ENCODE measurements around the gene ALAS1. TPM values are rescaled to one million over a fixed set of nuclear protein-coding genes. Genes with fewer than 3 reads are reported as not detected.

Gene ALAS1
- total and polyA plus RNA-seq, 9 of the 15 experiments (the other 6 are each of a cell fraction or from before 2014, with no cell fraction given) = 21.4 to 49.5 (median 34.4) TPM

DNA sequence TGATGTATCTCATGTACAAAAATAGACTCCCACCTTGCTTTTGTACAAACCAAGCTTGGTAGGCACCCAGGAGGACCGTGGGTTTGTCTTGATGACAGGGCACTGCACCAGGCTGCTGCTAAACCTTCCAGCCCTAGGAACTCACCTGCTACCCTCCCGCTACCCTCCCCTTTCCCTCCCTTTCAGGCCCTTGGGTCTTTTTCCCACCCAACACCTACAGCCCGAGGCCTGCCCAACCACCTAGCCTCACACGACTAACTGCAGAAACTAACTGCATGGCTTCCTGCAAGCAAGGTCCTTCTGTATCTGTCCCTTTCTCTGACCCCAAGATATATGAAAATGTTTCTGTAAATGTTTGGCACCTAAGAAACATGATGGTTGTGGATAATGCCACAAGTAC is 58.7 kb downstream of the ALAS1 start (continued):
- TF ChIP-seq, protein P1, sequence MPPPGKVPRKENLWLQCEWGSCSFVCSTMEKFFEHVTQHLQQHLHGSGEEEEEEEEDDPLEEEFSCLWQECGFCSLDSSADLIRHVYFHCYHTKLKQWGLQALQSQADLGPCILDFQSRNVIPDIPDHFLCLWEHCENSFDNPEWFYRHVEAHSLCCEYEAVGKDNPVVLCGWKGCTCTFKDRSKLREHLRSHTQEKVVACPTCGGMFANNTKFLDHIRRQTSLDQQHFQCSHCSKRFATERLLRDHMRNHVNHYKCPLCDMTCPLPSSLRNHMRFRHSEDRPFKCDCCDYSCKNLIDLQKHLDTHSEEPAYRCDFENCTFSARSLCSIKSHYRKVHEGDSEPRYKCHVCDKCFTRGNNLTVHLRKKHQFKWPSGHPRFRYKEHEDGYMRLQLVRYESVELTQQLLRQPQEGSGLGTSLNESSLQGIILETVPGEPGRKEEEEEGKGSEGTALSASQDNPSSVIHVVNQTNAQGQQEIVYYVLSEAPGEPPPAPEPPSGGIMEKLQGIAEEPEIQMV (tag; conservative IDR thresholded peaks at IDR 0.05; ENCODE audit: low read depth) = no peak
- no peak for TF ChIP-seq TAF9B (IDR thresholded peaks at IDR 0.05; ENCODE audit: partially characterized antibody)
- no peak for TF ChIP-seq TEAD1 (CRISPR knock-in tag; IDR thresholded peaks at IDR 0.05)
- no peak for TF ChIP-seq BHLHE40 (IDR thresholded peaks at IDR 0.05; ENCODE audit: low read length)
- no peak for TF ChIP-seq ZNF124 (CRISPR knock-in tag; IDR thresholded peaks at IDR 0.05)
- no peak for TF ChIP-seq ZNF282 (CRISPR knock-in tag; IDR thresholded peaks at IDR 0.05)
- no peak for TF ChIP-seq HCFC1 (IDR thresholded peaks at IDR 0.05; ENCODE audit: low read depth, low read length)
- no peak for TF ChIP-seq MAFF (IDR thresholded peaks at IDR 0.05; ENCODE audit: low read length)
- no peak for TF ChIP-seq ZNF584 (CRISPR knock-in tag; IDR thresholded peaks at IDR 0.05; ENCODE audit: low read depth)
- TF ChIP-seq FIP1L1 (IDR thresholded peaks at IDR 0.05; ENCODE audit: low read depth, low read length, poor library complexity, severe bottlenecking) = no peak
- no peak for TF ChIP-seq MYNN (IDR thresholded peaks at IDR 0.05)
- no peak for TF ChIP-seq MYNN (CRISPR knock-in tag; IDR thresholded peaks at IDR 0.05)

- TF ChIP-seq ZNF24 (IDR thresholded peaks at IDR 0.05) (no peak), HNRNPL (IDR thresholded peaks at IDR 0.05; ENCODE audit: low read depth, low read length) (no peak), DIDO1 (tag; IDR thresholded peaks at IDR 0.05; ENCODE audit: low read depth) (no peak), SRSF3 (IDR thresholded peaks at IDR 0.05; ENCODE audit: insufficient read depth, low read length) (no peak), SOX6 (IDR thresholded peaks at IDR 0.05) (peak; percentile 52; the same call in 1 of the 2 replicates), FOSL1 (tag; conservative IDR thresholded peaks at IDR 0.05) (0 out of 2 replicates have a peak, but pooled peaks have one; percentile 23)
- Histone ChIP-seq H3K79me2 (ENCODE audit: control insufficient read depth, insufficient read depth, low read length) (peaks cover 14% of the 10 kb centered on the region; the same call in 2 of the 3 replicates), H2AFZ (ENCODE audit: low read depth, low read length) (no peak overlapping the region), H4K20me1 (replicated peaks; ENCODE audit: control insufficient read depth, insufficient read depth, low read length) (no peaks in the 10 kb centered on the region), H3K36me3 (ENCODE audit: control insufficient read depth, insufficient read depth, low read length) (peaks cover 99% of the 10 kb centered on the region), H3K9me3 (replicated peaks; ENCODE audit: control insufficient read depth, insufficient read depth, low read depth, low read length) (no peaks in the 10 kb centered on the region), H3K9ac (ENCODE audit: insufficient read depth in 1 of 2, low read depth in 2 of 2, low read length in 2 of 2) (no peak overlapping the region), H3K27ac (ENCODE audit: extremely low read depth, low read depth, low read length) (no peak overlapping the region), H3K4me3 (no peak overlapping the region), H3K27me3 (ENCODE audit: control insufficient read depth in 2 of 2, insufficient read depth in 2 of 2, low read length in 2 of 2) (no peaks in the 10 kb centered on the region), H3K4me2 (ENCODE audit: insufficient read depth, low read length) (no peak overlapping the region), H3K4me1 (replicated peaks in 1 of 2; ENCODE audit: control insufficient read depth in 2 of 2, insufficient read depth in 2 of 2, low read length in 2 of 2) (peaks cover 0 to 19% of the 10 kb centered on the region in 2 experiments; a peak in 4 of 5 replicates), H3K9me1 (ENCODE audit: control insufficient read depth, insufficient read depth, low read length) (no peaks in the 10 kb centered on the region)
- intact Hi-C loops (cut with micrococcal nuclease) (no loop called here), in situ Hi-C loops (cut with MboI) (no loop called here)
- BruUV-seq (replicated peaks) = no TSS peak
- ATAC-seq (no peak), FAIRE-seq (no peak), DNase-seq (ENCODE audit: extremely low read depth in 1 of 4, low spot score in 3 of 4) (no peak)
- WGBS (ENCODE audit: insufficient coverage, low coverage, missing lambda C conversion rate) = 52% methylated on average over 4 of the region's 4 CpGs
- ChIA-PET POLR2A (interaction anchor here (0.6 kb wide), 2 partner anchors 10 to 16 kb away, joined by 3 to 4 read pairs; no protein-coding TSS in a partner anchor), CTCF (ENCODE audit: low intra/inter-chr PET ratio) (no interaction called here)
Measured at GRCh38 chr3:52257911-52258310, 60.0 kb downstream of the ALAS1 start.

Measured in K562 (cell line).